Stimulated activated CD4-positive, alpha-beta T cell treated with anti-CD3 and anti-CD28 coated beads, Interleukin-4, amount 100 ng/mL, for 48 hours (primary cell): ENCODE measurements around the gene CLBA1.
"Not testable (repeated sequence)": the region's sequence is repeated elsewhere in the genome, so short reads cannot be mapped to it uniquely, and the experiment has no call there.

Source experiments
- DNase-seq, 2 donors: peaks; one replicate each; pipeline ENCODE4 v3.0.0-alpha.2; 2020; ENCODE audit warnings: low read depth in 2 of 2

Gene CLBA1

GRCh38 chr14:105022276-105022670 is 36.7 kb downstream of the CLBA1 start:
- DNase-seq: no peak

- DNase-seq: no peak
These were observed 37.6 kb downstream of the CLBA1 start for GRCh38 chr14:105023144-105023543.

- DNase-seq: no peak
These were observed 38.3 kb downstream of the CLBA1 start for GRCh38 chr14:105023791-105024480.

GRCh38 chr14:105025429-105025828 is 39.8 kb downstream of the CLBA1 start:
- DNase-seq: no peak

- DNase-seq: no peak
These were observed 40.6 kb downstream of the CLBA1 start for GRCh38 chr14:105026033-105026785.

GRCh38 chr14:105026802-105027563 is 41.4 kb downstream of the CLBA1 start:
- DNase-seq: no peak

GRCh38 chr14:105027718-105028117 is 42.1 kb downstream of the CLBA1 start:
- DNase-seq: not testable (repeated sequence)

- no peak for DNase-seq
These were observed 42.8 kb downstream of the CLBA1 start for GRCh38 chr14:105028251-105028927.

- DNase-seq: no peak
These were observed 43.8 kb downstream of the CLBA1 start for GRCh38 chr14:105029402-105029801.

- no peak for DNase-seq
These were observed 44.6 kb downstream of the CLBA1 start for GRCh38 chr14:105030194-105030593.

- no peak for DNase-seq
These were observed 45.3 kb downstream of the CLBA1 start for GRCh38 chr14:105030836-105031396.

- DNase-seq: not testable (repeated sequence)
These were observed 46.9 kb downstream of the CLBA1 start for GRCh38 chr14:105032451-105032901.

- DNase-seq: not testable (repeated sequence)
These were observed 47.9 kb downstream of the CLBA1 start for GRCh38 chr14:105033412-105033900.

GRCh38 chr14:105034315-105035039 is 48.9 kb downstream of the CLBA1 start:
- no peak for DNase-seq

GRCh38 chr14:105035616-105036015 is 50.0 kb downstream of the CLBA1 start:
- DNase-seq: not testable (repeated sequence)

GRCh38 chr14:105039458-105040205 is 54.0 kb downstream of the CLBA1 start:
- no peak for DNase-seq

GRCh38 chr14:105041841-105042765 is 56.5 kb downstream of the CLBA1 start:
- DNase-seq: no peak

GRCh38 chr14:105042813-105043212 is 57.2 kb downstream of the CLBA1 start:
- DNase-seq: no peak

GRCh38 chr14:105043641-105044040 is 58.1 kb downstream of the CLBA1 start:
- DNase-seq: no peak
